Measurements from ENCODE around the gene CKAP2.

CKAP2 gene

DNA sequence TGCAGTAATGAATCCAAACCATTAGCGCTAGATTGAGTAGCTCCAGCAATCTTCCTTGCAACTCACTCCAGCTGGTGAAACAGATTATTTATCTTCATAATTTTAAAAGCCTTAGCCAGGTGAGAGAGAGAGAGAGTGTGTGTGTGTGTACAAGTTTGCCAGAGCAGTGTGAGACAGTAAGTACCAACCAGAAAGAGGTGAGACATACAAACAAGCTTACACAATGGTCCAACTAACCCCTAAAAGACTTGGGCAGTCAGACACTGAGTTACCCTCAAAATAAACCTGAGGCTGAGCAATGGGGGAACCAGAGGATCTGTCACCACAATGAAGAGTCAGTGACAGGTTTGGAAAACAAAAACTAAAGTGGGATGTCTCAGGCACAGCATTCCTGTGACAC, 41.2 kb upstream of the CKAP2 start:
- no peak overlapping the region for H3K4me3 ChIP-seq (replicated peaks in 1 of 2; ENCODE audit: low read depth in 2 of 2, low read length in 2 of 2)
- DNase-seq (ENCODE audit: low read depth in 2 of 2): no peak
- TF ChIP-seq, protein P1, sequence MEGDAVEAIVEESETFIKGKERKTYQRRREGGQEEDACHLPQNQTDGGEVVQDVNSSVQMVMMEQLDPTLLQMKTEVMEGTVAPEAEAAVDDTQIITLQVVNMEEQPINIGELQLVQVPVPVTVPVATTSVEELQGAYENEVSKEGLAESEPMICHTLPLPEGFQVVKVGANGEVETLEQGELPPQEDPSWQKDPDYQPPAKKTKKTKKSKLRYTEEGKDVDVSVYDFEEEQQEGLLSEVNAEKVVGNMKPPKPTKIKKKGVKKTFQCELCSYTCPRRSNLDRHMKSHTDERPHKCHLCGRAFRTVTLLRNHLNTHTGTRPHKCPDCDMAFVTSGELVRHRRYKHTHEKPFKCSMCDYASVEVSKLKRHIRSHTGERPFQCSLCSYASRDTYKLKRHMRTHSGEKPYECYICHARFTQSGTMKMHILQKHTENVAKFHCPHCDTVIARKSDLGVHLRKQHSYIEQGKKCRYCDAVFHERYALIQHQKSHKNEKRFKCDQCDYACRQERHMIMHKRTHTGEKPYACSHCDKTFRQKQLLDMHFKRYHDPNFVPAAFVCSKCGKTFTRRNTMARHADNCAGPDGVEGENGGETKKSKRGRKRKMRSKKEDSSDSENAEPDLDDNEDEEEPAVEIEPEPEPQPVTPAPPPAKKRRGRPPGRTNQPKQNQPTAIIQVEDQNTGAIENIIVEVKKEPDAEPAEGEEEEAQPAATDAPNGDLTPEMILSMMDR (IDR thresholded peaks at IDR 0.05; ENCODE audit: low read depth, low read length): no peak

DNA sequence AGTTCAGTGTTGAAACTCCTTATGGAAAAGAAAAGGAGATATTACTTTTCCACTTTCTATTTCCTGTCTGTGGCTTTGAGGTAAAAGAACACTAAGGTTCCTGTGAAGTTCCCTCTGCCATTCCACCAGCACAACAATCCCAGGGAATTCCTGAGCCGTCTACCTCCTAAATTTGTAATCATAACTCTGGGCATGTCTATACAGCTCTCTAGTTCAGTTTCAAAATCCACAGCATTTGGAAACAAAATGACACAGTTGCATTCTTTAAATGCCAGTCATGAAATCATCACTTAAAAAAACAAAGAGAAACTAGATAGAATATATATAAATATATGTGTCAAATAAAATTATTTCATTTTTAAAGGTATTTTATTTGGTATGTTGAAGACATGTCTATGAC, 40.3 kb upstream of the CKAP2 start:
- TF ChIP-seq, protein P1 (IDR thresholded peaks at IDR 0.05; ENCODE audit: low read depth, low read length): no peak
- DNase-seq (ENCODE audit: low read depth in 2 of 2): peak; percentile 52 to 85
- H3K4me3 ChIP-seq (replicated peaks in 1 of 2; ENCODE audit: low read depth in 2 of 2, low read length in 2 of 2): no peak overlapping the region

DNA sequence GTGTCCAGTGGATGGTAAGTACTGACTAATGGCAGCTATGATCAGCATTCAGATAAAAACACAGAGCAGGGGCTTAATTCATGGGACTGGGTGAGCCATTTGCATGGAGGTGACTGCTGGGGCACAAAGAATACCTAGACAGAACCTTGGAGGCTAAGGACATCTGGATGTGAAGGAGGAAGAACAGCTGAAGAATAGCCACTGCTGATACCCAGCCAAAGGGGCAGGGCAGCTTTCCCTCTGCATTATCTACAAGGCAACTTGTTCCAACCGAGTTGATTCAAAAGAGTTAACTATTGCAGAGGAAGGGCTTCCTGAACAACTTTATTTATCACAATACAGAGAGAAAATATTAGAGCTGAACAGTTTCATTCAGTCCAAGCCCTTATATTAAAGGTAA, 36.2 kb upstream of the CKAP2 start:
- no peak for DNase-seq (ENCODE audit: low read depth in 2 of 2)
- H3K4me3 ChIP-seq (replicated peaks in 1 of 2; ENCODE audit: low read depth in 2 of 2, low read length in 2 of 2): no peak overlapping the region
- TF ChIP-seq, protein P1 (IDR thresholded peaks at IDR 0.05; ENCODE audit: low read depth, low read length): no peak

DNA sequence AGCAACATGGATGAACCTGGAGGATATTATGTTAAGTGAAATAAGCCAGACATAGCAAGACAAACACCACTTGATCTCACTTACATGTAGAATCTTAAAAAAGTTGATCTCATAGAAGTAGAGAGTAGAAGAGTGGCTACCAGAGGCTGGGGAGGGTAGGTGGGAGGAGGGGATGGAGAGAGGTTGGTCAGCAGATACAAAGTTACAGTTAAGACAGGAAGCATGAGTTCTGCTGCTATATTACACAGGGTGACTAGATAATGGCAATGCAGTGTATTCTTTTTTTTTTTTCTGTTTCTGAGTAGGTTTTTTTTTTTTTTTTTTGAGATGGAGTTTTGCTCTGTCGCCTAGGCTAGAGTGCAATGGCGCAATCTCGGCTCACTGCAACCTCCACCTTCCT, 34.1 kb upstream of the CKAP2 start:
- no peak overlapping the region for H3K4me3 ChIP-seq (replicated peaks in 1 of 2; ENCODE audit: low read depth in 2 of 2, low read length in 2 of 2)
- no peak for DNase-seq (ENCODE audit: low read depth in 2 of 2)
- TF ChIP-seq, protein P1 (IDR thresholded peaks at IDR 0.05; ENCODE audit: low read depth, low read length): no peak

DNA sequence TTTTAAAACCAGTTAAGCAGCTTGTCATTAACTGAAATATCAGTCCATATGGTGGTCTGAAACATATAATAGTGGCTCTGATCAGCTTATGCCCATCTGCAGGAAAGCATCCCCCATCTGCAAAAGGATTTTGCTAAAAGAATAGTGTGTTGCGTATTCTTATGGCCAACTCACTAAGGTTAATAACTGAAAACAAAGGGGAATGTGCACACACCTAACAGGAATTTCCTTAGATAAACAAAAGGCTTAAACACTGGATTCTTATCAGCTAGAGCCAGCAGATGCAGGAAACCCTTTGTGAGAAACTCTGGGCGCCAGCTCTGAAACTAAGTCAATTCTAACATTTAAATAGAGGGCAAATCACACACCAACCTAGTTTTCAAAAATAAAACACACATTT, 27.0 kb upstream of the CKAP2 start:
- TF ChIP-seq, protein P1 (IDR thresholded peaks at IDR 0.05; ENCODE audit: low read depth, low read length): no peak
- no peak overlapping the region for H3K4me3 ChIP-seq (replicated peaks in 1 of 2; ENCODE audit: low read depth in 2 of 2, low read length in 2 of 2)
- DNase-seq (ENCODE audit: low read depth in 2 of 2): peak; percentile 48 to 73

DNA sequence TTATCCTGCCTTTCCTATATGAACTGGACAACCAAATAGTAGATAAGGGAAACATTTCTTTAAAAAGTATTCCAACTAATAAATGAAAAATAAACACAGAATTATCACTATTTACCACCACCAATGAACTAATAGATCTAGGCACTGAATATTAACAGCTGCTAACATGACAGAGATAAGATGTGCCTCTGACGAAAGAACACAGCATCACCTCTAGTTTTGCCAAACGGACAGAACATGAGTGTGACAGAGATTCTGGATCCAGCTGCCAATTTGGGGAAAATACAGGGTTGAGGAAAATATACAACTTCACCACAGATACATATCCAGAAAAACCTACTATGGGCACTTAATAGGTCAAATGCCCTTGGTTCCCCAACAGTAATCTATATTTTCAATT, 22.8 kb upstream of the CKAP2 start:
- H3K4me3 ChIP-seq (replicated peaks in 1 of 2; ENCODE audit: low read depth in 2 of 2, low read length in 2 of 2): no peak overlapping the region
- no peak for DNase-seq (ENCODE audit: low read depth in 2 of 2)
- TF ChIP-seq, protein P1 (IDR thresholded peaks at IDR 0.05; ENCODE audit: low read depth, low read length): no peak

DNA sequence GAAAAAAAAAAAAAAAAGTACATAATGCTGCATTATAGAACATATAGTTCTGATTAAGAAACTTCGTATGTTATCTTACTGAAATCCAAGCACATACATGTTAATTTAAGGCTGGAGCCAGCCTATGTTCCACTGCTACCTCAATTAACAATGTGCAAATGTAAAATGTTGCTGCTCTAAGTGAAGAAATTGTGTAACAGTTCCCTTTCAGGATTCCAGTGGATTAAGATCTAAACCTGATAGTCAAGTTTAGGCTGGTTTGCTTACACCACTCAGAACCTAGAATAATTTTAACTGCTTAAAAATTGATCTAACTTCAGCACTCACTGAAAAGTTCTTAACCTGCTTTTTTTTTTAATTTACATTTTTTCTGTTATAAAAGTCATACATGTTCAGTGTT, 9.0 kb upstream of the CKAP2 start:
- TF ChIP-seq, protein P1 (IDR thresholded peaks at IDR 0.05; ENCODE audit: low read depth, low read length): no peak
- H3K4me3 ChIP-seq (replicated peaks in 1 of 2; ENCODE audit: low read depth in 2 of 2, low read length in 2 of 2): no peak overlapping the region
- peak in 1 of 2 donors; percentile 14 for DNase-seq (ENCODE audit: low read depth in 2 of 2)

Data from cardiac fibroblast (primary cell).